K562 (cell line): ENCODE results near the gene RGS9BP. TPM values are rescaled to one million over a fixed set of nuclear protein-coding genes. Genes with fewer than 3 reads are reported as not detected.
A peak's percentile ranks its signal among the peaks of the same experiment; 100 is the strongest.

Experiments used
- ATAC-seq: fragments of 200-7000 bp; cut with Tn5 transposase; 3 replicates; pipeline ENCODE4 v1.9.1; 2020; ENCODE audit warnings: moderate library complexity
- BruUV-seq: library from RNA; stranded (reverse); fragments of 400-500 nt; replicated peaks from 2 replicates; lab custom pipeline; 2021; lab: Mats Ljungman, UMichigan
- CTCF ChIA-PET: fragments of 300-600 bp; formaldehyde crosslinking; extraction: SDS; loops from one replicate; lab custom pipeline; 2021; ENCODE audit warnings: low intra/inter-chr PET ratio; lab: Yijun Ruan, JAX
- POLR2A ChIA-PET: fragments of 300-600, 350-650 bp; sonication (Branson Sonifier 250); formaldehyde crosslinking; extraction: SDS; loops from one replicate; lab custom pipeline; 2021; ENCODE audit warnings: antibody characterized with exemption, inconsistent platforms; lab: Yijun Ruan, JAX
- DNase-seq, 4 experiments: peaks; one replicate each; pipeline versions ENCODE4 v3.0.0 to v3.0.0-alpha.2; 2011 to 2018; ENCODE audit warnings: low spot score in 3 of 4, mixed read lengths in 3 of 4; ENCODE audit errors: extremely low read depth in 1 of 4
- FAIRE-seq: peaks from 2 replicates; lab custom pipeline; 2011; peaks lifted over from hg19 to GRCh38; lab: Jason Lieb, UNC
- H2AFZ ChIP-seq: 2 replicates; pipeline ENCODE4 v1.6.0; 2011; ENCODE audit warnings: low read depth, low read length, control low read depth, inconsistent platforms
- H3K27ac ChIP-seq: fragments of 200-600 bp; 3 replicates; pipeline ENCODE4 v1.8.0; 2011; ENCODE audit warnings: low read depth, mild to moderate bottlenecking, control low read depth, inconsistent platforms, low read length, moderate library complexity, mixed read lengths; ENCODE audit errors: extremely low read depth
- H3K27me3 ChIP-seq, 2 experiments: fragments of 300-600 bp in 1 of 2; 2 replicates in 1 of 2; 3 replicates in 1 of 2; pipeline versions ENCODE4 v1.6.0 to v1.8.0; 2011; ENCODE audit warnings: inconsistent platforms in 2 of 2, low read length in 2 of 2, mild to moderate bottlenecking in 1 of 2, mixed read lengths in 1 of 2, moderate library complexity in 1 of 2; ENCODE audit not compliant: control insufficient read depth in 2 of 2, insufficient read depth in 2 of 2
- H3K36me3 ChIP-seq: fragments of 300-600 bp; 3 replicates; pipeline ENCODE4 v1.8.0; 2011; ENCODE audit warnings: mild to moderate bottlenecking, low read length, inconsistent platforms; ENCODE audit not compliant: control insufficient read depth, insufficient read depth
- H3K4me1 ChIP-seq, 2 experiments: fragments of 200-600 bp in 1 of 2; replicated peaks in 1 of 2; 2 replicates in 1 of 2; 3 replicates in 1 of 2; pipeline versions ENCODE4 v1.5.1 to v1.8.0; 2011; ENCODE audit warnings: inconsistent platforms in 2 of 2, low read length in 2 of 2, mild to moderate bottlenecking in 1 of 2, mixed read lengths in 1 of 2, moderate library complexity in 1 of 2; ENCODE audit not compliant: control insufficient read depth in 2 of 2, insufficient read depth in 2 of 2
- H3K4me2 ChIP-seq: 2 replicates; pipeline ENCODE4 v1.6.1; 2011; ENCODE audit warnings: low read length, control low read depth, inconsistent platforms, mixed read lengths; ENCODE audit not compliant: insufficient read depth
- H3K4me3 ChIP-seq: fragments of 200-600 bp; sonication (generic), shearing (Covaris generic); 2 replicates; pipeline ENCODE4 v1.5.1; 2016; ENCODE audit warnings: control low read depth, inconsistent platforms
- H3K79me2 ChIP-seq: fragments of 200-600 bp; 3 replicates; pipeline ENCODE4 v1.8.0; 2011; ENCODE audit warnings: low read length, inconsistent platforms; ENCODE audit not compliant: control insufficient read depth, insufficient read depth
- H3K9ac ChIP-seq, 2 experiments: 2 replicates each; pipeline versions ENCODE4 v1.6.0 to v1.6.1; 2011; ENCODE audit warnings: low read depth in 2 of 2, low read length in 2 of 2, control low read depth in 1 of 2, inconsistent platforms in 1 of 2, mild to moderate bottlenecking in 1 of 2, mixed read lengths in 1 of 2; ENCODE audit not compliant: insufficient read depth in 1 of 2
- H3K9me1 ChIP-seq: one replicate; pipeline ENCODE4 v1.6.0; 2011; ENCODE audit warnings: inconsistent platforms, mild to moderate bottlenecking, low read length, moderate library complexity; ENCODE audit not compliant: control insufficient read depth, insufficient read depth
- H3K9me3 ChIP-seq: replicated peaks from 2 replicates; pipeline ENCODE4 v1.5.1; 2011; ENCODE audit warnings: low read depth, low read length, inconsistent platforms; ENCODE audit not compliant: control insufficient read depth, insufficient read depth
- H4K20me1 ChIP-seq: replicated peaks from 2 replicates; pipeline ENCODE4 v1.6.1; 2011; ENCODE audit warnings: low read length, inconsistent platforms, mixed read lengths; ENCODE audit not compliant: control insufficient read depth, insufficient read depth
- CHD1 ChIP-seq: fragments of 200-600 bp; sonication (generic); IDR thresholded peaks from one replicate; pipeline ENCODE4 v1.6.1; 2012; ENCODE audit warnings: mild to moderate bottlenecking, moderate library complexity, low read length, inconsistent platforms
- CTCF ChIP-seq, 3 experiments: IDR thresholded peaks in 2 of 3; conservative IDR thresholded peaks in 1 of 3; 2 replicates each; pipeline ENCODE4 v1.5.1; 2011 to 2012; ENCODE audit warnings: low read length in 3 of 3, mild to moderate bottlenecking in 3 of 3, control low read depth in 2 of 3, improper control_type of control experiment in 1 of 3, inconsistent platforms in 1 of 3, low read depth in 1 of 3, mixed read lengths in 1 of 3, moderate library complexity in 1 of 3; ENCODE audit not compliant: insufficient read depth in 2 of 3
- EGR1 ChIP-seq: fragments of 450-650 bp; conservative IDR thresholded peaks from 2 replicates; pipeline ENCODE4 v1.6.1; 2017; ENCODE audit warnings: mild to moderate bottlenecking
- ZC3H11A ChIP-seq: IDR thresholded peaks from 2 replicates; pipeline ENCODE4 v1.6.1; 2012; ENCODE audit warnings: low read depth, low read length, improper control_type of control experiment
- whole genome bisulfite sequencing: fragments of 100-300 bp; shearing (Covaris generic); methylation state at CpG from one replicate; pipeline ENCODE4 v1.1.6; 2016; ENCODE audit warnings: low coverage, mixed read lengths; ENCODE audit not compliant: insufficient coverage; ENCODE audit errors: missing lambda C conversion rate; 5-methylcytosine and 5-hydroxymethylcytosine counted together
- in situ Hi-C: fragments of 300-500 bp; cut with MboI; formaldehyde crosslinking; loops from 4 replicates; pipeline ENCODE4 v1.15.0; 2018; ENCODE audit warnings: inconsistent platforms, mixed read lengths
- intact Hi-C: fragments of 100-400 bp; cut with micrococcal nuclease; formaldehyde crosslinking; loops from 2 replicates; pipeline ENCODE4 v1.14.2; 2022
- polyA plus RNA-seq, 8 experiments: library from polyadenylated mRNA; depleted of rRNA in 4 of 8; stranded (reverse) in 5 of 8; unstranded in 3 of 8; fragments of >200 nt; fragmentation: Nextera tagmentation in 2 of 8; fragmentation: Illumina TruSeq in 1 of 8; extraction: Ambion mirVana in 2 of 8; extraction: Trizol in 1 of 8; gene quantifications; 2 replicates each; pipeline versions ENCODE4 v1.2.1 to v1.2.3, GENCODE V29; 2011 to 2014; ENCODE audit warnings: inconsistent platforms in 1 of 8, missing spikeins in 1 of 8
- total RNA-seq, 7 experiments: library from RNA; depleted of rRNA in 6 of 7; stranded (reverse); fragments of >200 nt in 6 of 7; fragmentation: Illumina TruSeq in 2 of 7; extraction: Trizol in 2 of 7; gene quantifications; 2 replicates each; pipeline versions ENCODE4 v1.2.1 to v1.2.3, GENCODE V29; 2011 to 2021; ENCODE audit warnings: low replicate concordance in 1 of 7

Gene RGS9BP
- total and polyA plus RNA-seq, 9 of the 15 experiments (the other 6 are each of a cell fraction or from before 2014, with no cell fraction given), result 0.03 to 1.3 (median 0.49) TPM

- no peaks in the 10 kb centered on the region; a peak in 2 of 5 replicates for H3K4me1 ChIP-seq
- no peaks in the 10 kb centered on the region for H3K9me3 ChIP-seq
- H2AFZ ChIP-seq, result no peak overlapping the region
- no peak for ATAC-seq
- no peaks in the 10 kb centered on the region for H3K9me1 ChIP-seq
- H4K20me1 ChIP-seq, result no peaks in the 10 kb centered on the region
- 80% methylated on average over 8 of the region's 22 CpGs for WGBS
- intact Hi-C loops, result no loop called here
- in situ Hi-C loops, result no loop called here
- peak; percentile 71 for TF ChIP-seq EGR1
- no peak for TF ChIP-seq ZC3H11A
- no peak for TF ChIP-seq CTCF (IDR thresholded peaks at IDR 0.05 in 2 of 3, conservative IDR thresholded peaks at IDR 0.05 in 1 of 3; ENCODE audit: insufficient read depth in 2 of 3, low read depth in 1 of 3, low read length in 3 of 3)
- no peak for TF ChIP-seq CHD1
- ChIA-PET CTCF (no interaction called here), POLR2A (no interaction called here)
- no peak overlapping the region for H3K4me3 ChIP-seq
- H3K27ac ChIP-seq, result no peak overlapping the region
- H3K79me2 ChIP-seq, result no peaks in the 10 kb centered on the region
- BruUV-seq, result no TSS peak
- no peak overlapping the region for H3K9ac ChIP-seq
- no peak overlapping the region for H3K4me2 ChIP-seq
- H3K27me3 ChIP-seq, result no peaks in the 10 kb centered on the region
- DNase-seq, result no peak
- H3K36me3 ChIP-seq, result peaks cover 3% of the 10 kb centered on the region; the same call in 1 of the 3 replicates
- FAIRE-seq, result no peak
These were observed 44.7 kb downstream of the RGS9BP start for GRCh38 chr19:32720216-32720935.
